Measurements from ENCODE around the gene TMEM163. TPM values are rescaled to one million over a fixed set of nuclear protein-coding genes. Genes with fewer than 3 reads are reported as not detected.
A peak's percentile ranks its signal among the peaks of the same experiment; 100 is the strongest.

The TMEM163 gene
- total and polyA plus RNA-seq, 2 of the 13 experiments (the other 11 are each of a cell fraction or from before 2014, with no cell fraction given), result 0.05 TPM; not detected in 1

DNA sequence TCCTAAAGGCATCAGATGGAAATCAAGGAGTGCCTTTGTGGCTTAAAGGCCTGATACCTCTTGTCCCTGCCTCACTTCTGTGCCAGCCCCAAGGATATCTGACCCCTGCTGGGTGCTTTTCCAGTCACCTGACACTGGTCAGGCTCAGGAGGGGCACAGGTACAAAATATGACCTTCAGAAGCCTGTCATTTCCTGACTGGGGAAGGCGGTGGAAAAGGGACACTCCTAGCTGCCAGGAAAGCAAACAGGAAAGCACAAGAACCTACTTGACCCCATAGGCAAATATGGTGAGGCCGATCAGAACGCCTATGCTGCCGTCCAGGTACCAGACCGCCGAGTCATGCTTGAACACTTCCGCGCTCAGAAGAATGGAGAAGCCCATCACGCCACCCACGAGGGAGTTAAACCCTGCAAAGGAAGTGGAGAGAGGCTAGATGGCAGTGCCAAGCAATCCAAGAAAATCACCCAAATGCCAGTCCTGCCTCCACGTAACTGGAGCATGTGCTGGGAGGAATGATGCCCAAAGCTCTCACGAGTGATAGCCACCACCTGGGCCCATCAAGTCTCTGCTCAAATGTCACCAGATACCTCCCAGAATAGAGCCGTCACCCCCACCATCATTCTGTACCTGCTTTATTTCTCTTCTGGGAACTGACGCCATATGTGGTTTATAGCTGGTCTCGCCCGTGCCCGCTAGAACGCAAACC is 260.9 kb downstream of the TMEM163 start (continued):
- TF ChIP-seq ZNF713 (CRISPR knock-in tag; IDR thresholded peaks at IDR 0.05) (no peak), TBX2 (CRISPR knock-in tag; IDR thresholded peaks at IDR 0.05; ENCODE audit: borderline replicate concordance) (peak; percentile 73; the same call in 1 of the 2 replicates), ESRRA (CRISPR knock-in tag; IDR thresholded peaks at IDR 0.05; ENCODE audit: low read depth) (peak; percentile 92), BRD4 (CRISPR knock-in tag; IDR thresholded peaks at IDR 0.05) (0 out of 2 replicates have a peak, but pooled peaks have one; percentile 24), ZNF772 (CRISPR knock-in tag; IDR thresholded peaks at IDR 0.05) (no peak), SKI (IDR thresholded peaks at IDR 0.05; ENCODE audit: partially characterized antibody) (no peak), ZNF317 (CRISPR knock-in tag; IDR thresholded peaks at IDR 0.05) (peak; percentile 75), ZC3H4 (CRISPR knock-in tag; IDR thresholded peaks at IDR 0.05; ENCODE audit: borderline replicate concordance) (no peak)
- TF ChIP-seq, protein P1, sequence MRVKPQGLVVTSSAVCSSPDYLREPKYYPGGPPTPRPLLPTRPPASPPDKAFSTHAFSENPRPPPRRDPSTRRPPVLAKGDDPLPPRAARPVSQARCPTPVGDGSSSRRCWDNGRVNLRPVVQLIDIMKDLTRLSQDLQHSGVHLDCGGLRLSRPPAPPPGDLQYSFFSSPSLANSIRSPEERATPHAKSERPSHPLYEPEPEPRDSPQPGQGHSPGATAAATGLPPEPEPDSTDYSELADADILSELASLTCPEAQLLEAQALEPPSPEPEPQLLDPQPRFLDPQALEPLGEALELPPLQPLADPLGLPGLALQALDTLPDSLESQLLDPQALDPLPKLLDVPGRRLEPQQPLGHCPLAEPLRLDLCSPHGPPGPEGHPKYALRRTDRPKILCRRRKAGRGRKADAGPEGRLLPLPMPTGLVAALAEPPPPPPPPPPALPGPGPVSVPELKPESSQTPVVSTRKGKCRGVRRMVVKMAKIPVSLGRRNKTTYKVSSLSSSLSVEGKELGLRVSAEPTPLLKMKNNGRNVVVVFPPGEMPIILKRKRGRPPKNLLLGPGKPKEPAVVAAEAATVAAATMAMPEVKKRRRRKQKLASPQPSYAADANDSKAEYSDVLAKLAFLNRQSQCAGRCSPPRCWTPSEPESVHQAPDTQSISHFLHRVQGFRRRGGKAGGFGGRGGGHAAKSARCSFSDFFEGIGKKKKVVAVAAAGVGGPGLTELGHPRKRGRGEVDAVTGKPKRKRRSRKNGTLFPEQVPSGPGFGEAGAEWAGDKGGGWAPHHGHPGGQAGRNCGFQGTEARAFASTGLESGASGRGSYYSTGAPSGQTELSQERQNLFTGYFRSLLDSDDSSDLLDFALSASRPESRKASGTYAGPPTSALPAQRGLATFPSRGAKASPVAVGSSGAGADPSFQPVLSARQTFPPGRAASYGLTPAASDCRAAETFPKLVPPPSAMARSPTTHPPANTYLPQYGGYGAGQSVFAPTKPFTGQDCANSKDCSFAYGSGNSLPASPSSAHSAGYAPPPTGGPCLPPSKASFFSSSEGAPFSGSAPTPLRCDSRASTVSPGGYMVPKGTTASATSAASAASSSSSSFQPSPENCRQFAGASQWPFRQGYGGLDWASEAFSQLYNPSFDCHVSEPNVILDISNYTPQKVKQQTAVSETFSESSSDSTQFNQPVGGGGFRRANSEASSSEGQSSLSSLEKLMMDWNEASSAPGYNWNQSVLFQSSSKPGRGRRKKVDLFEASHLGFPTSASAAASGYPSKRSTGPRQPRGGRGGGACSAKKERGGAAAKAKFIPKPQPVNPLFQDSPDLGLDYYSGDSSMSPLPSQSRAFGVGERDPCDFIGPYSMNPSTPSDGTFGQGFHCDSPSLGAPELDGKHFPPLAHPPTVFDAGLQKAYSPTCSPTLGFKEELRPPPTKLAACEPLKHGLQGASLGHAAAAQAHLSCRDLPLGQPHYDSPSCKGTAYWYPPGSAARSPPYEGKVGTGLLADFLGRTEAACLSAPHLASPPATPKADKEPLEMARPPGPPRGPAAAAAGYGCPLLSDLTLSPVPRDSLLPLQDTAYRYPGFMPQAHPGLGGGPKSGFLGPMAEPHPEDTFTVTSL (CRISPR knock-in tag; IDR thresholded peaks at IDR 0.05; ENCODE audit: borderline replicate concordance), result peak; percentile 73; the same call in 1 of the 2 replicates
- TF ChIP-seq, protein P2, sequence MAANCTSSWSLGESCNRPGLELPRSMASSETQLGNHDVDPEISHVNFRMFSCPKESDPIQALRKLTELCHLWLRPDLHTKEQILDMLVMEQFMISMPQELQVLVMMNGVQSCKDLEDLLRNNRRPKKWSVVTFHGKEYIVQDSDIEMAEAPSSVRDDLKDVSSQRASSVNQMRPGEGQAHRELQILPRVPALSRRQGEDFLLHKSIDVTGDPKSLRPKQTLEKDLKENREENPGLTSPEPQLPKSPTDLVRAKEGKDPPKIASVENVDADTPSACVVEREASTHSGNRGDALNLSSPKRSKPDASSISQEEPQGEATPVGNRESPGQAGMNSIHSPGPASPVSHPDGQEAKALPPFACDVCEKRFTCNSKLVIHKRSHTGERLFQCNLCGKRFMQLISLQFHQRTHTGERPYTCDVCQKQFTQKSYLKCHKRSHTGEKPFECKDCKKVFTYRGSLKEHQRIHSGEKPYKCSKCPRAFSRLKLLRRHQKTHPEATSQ (CRISPR knock-in tag; IDR thresholded peaks at IDR 0.05; ENCODE audit: borderline replicate concordance), result peak; percentile 65; the same call in 1 of the 2 replicates
- TF ChIP-seq, protein P3, sequence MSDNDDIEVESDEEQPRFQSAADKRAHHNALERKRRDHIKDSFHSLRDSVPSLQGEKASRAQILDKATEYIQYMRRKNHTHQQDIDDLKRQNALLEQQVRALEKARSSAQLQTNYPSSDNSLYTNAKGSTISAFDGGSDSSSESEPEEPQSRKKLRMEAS (IDR thresholded peaks at IDR 0.05), result peak; percentile 44
- TF ChIP-seq, protein P4, sequence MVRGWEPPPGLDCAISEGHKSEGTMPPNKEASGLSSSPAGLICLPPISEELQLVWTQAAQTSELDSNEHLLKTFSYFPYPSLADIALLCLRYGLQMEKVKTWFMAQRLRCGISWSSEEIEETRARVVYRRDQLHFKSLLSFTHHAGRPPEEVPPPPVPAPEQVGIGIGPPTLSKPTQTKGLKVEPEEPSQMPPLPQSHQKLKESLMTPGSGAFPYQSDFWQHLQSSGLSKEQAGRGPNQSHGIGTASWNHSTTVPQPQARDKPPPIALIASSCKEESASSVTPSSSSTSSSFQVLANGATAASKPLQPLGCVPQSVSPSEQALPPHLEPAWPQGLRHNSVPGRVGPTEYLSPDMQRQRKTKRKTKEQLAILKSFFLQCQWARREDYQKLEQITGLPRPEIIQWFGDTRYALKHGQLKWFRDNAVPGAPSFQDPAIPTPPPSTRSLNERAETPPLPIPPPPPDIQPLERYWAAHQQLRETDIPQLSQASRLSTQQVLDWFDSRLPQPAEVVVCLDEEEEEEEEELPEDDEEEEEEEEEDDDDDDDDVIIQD (CRISPR knock-in tag; IDR thresholded peaks at IDR 0.05; ENCODE audit: low read depth), result peak; percentile 81; the same call in 1 of the 2 replicates

Measured in HepG2 (cell line).